Keratinocyte (primary cell): ENCODE data around the gene PACRGL. TPM values are rescaled to one million over a fixed set of nuclear protein-coding genes. Genes with fewer than 3 reads are reported as not detected.

Experiments
- DNase-seq: peaks from one replicate; pipeline ENCODE4 v3.0.0-alpha.2; 2011; ENCODE audit warnings: low read depth, missing footprints, low spot score
- FAIRE-seq: peaks from 2 replicates; lab custom pipeline; 2011; peaks lifted over from hg19 to GRCh38; lab: Jason Lieb, UNC
- H2AFZ ChIP-seq: 2 replicates; pipeline ENCODE4 v1.6.0; 2012; ENCODE audit warnings: low read length, control low read depth, inconsistent platforms; ENCODE audit not compliant: control insufficient read depth
- H3K27ac ChIP-seq: 2 replicates; pipeline ENCODE4 v1.5.1; 2011; ENCODE audit warnings: low read length; ENCODE audit not compliant: control insufficient read depth, insufficient read depth
- H3K27me3 ChIP-seq: 3 replicates; pipeline ENCODE4 v1.6.0; 2011; ENCODE audit warnings: low read length; ENCODE audit not compliant: control insufficient read depth, insufficient read depth; ENCODE audit errors: extremely low read depth
- H3K36me3 ChIP-seq, 2 experiments: 2 replicates in 1 of 2; 3 replicates in 1 of 2; pipeline ENCODE4 v1.5.1; 2011; ENCODE audit warnings: low read length in 2 of 2, mild to moderate bottlenecking in 1 of 2; ENCODE audit not compliant: control insufficient read depth in 2 of 2, insufficient read depth in 2 of 2; ENCODE audit errors: extremely low read depth in 1 of 2
- H3K4me1 ChIP-seq: 3 replicates; pipeline ENCODE4 v1.5.1; 2011; ENCODE audit warnings: low read length; ENCODE audit not compliant: control insufficient read depth, insufficient read depth; ENCODE audit errors: extremely low read depth
- H3K4me2 ChIP-seq: 3 replicates; pipeline ENCODE4 v1.6.0; 2011; ENCODE audit warnings: low read depth, low read length; ENCODE audit not compliant: control insufficient read depth, insufficient read depth; ENCODE audit errors: extremely low read depth
- H3K4me3 ChIP-seq, 3 experiments: fragments of 200-600 bp in 1 of 3; sonication (generic) in 1 of 3; 2 replicates in 2 of 3; 3 replicates in 1 of 3; pipeline ENCODE4 v1.5.1; 2011 to 2016; ENCODE audit warnings: low read length in 3 of 3, mild to moderate bottlenecking in 3 of 3, control low read depth in 2 of 3, inconsistent platforms in 1 of 3, low read depth in 1 of 3, mixed read lengths in 1 of 3, mixed run types in 1 of 3, moderate library complexity in 1 of 3; ENCODE audit not compliant: control insufficient read depth in 2 of 3, insufficient read depth in 2 of 3; ENCODE audit errors: extremely low read depth in 1 of 3
- H3K79me2 ChIP-seq: 2 replicates; pipeline ENCODE4 v1.6.0; 2012; ENCODE audit warnings: low read length; ENCODE audit not compliant: control insufficient read depth, insufficient read depth
- H3K9ac ChIP-seq: 3 replicates; pipeline ENCODE4 v1.6.0; 2011; ENCODE audit warnings: low read length; ENCODE audit not compliant: control insufficient read depth, insufficient read depth; ENCODE audit errors: extremely low read depth
- H3K9me1 ChIP-seq: 3 replicates; pipeline ENCODE4 v1.6.0; 2011; ENCODE audit warnings: low read length; ENCODE audit not compliant: control insufficient read depth, insufficient read depth; ENCODE audit errors: extremely low read depth
- H3K9me3 ChIP-seq: 2 replicates; pipeline ENCODE4 v1.5.1; 2012; ENCODE audit warnings: low read depth, low read length; ENCODE audit not compliant: control insufficient read depth
- H4K20me1 ChIP-seq: 3 replicates; pipeline ENCODE4 v1.6.0; 2011; ENCODE audit warnings: low read length; ENCODE audit not compliant: control insufficient read depth, insufficient read depth; ENCODE audit errors: extremely low read depth
- EZH2 ChIP-seq: IDR thresholded peaks from one replicate; pipeline ENCODE4 v1.6.1; 2012; ENCODE audit warnings: inconsistent platforms, mild to moderate bottlenecking, low read length, moderate library complexity
- dilution Hi-C: fragments of 300-500 bp; cut with MboI; formaldehyde crosslinking; loops from one replicate; pipeline ENCODE4 v1.7.0; 2020; ENCODE audit warnings: low sequenced_read_pairs; ENCODE audit not compliant: extremely low pct_ligation_motif_present
- polyA plus RNA-seq, 5 experiments: library from polyadenylated mRNA; depleted of rRNA in 3 of 5; stranded (reverse) in 3 of 5; stranded (forward) in 1 of 5; unstranded in 1 of 5; fragments of >200 nt; gene quantifications; 1 replicate in 1 of 5; 2 replicates in 3 of 5; 3 replicates in 1 of 5; pipeline versions ENCODE4 v1.2.1 to v1.2.3, GENCODE V29; 2011 to 2012; ENCODE audit warnings: missing spikeins in 2 of 5, low read depth in 1 of 5, low replicate concordance in 1 of 5
- TF ChIP-seq, protein P1 (sequence below), 3 experiments: IDR thresholded peaks in 1 of 3; conservative IDR thresholded peaks in 1 of 3; optimal IDR thresholded peaks in 1 of 3; 2 replicates in 2 of 3; 3 replicates in 1 of 3; pipeline versions ENCODE3 to v1.5.1; 2011; ENCODE audit warnings: low read length in 3 of 3, mild to moderate bottlenecking in 3 of 3, moderate library complexity in 2 of 3, control low read depth in 1 of 3, inconsistent platforms in 1 of 3; ENCODE audit not compliant: insufficient read depth in 2 of 3; ENCODE audit errors: extremely low read depth in 1 of 3

Gene PACRGL
- polyA plus RNA-seq, 1 donor (not counting 4 experiments of a cell fraction or from before 2014, with no cell fraction given) = 18.2 TPM

DNA sequence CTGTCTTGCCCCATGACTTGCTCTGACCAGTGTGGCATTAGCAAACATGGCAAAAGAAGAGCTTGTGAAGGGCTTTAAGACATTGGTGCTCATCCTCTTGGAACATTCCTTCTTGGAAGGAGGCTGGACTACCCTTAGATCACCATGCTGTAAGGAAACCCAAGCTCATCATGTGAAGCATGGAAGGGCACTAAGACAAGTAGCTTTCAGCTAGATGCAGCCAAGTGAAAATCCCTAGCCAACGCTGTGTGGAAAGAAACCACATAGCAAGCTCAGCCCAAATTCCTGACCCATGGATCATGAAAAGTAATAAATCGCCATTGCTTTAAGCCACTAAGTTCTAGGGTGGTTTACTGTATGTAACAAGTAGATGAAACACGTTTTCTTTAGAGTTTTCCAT is 12.4 kb upstream of the PACRGL start:
- Histone ChIP-seq H3K4me1 (no peaks in the 10 kb centered on the region), H2AFZ (no peak overlapping the region), H3K9me3 (no peaks in the 10 kb centered on the region), H3K27me3 (peaks cover 2% of the 10 kb centered on the region), H3K79me2 (no peaks in the 10 kb centered on the region), H3K36me3 (no peaks in the 10 kb centered on the region), H3K27ac (no peak overlapping the region), H3K4me3 (no peak overlapping the region), H3K4me2 (no peak overlapping the region), H3K9ac (no peak overlapping the region), H3K9me1 (no peaks in the 10 kb centered on the region), H4K20me1 (no peaks in the 10 kb centered on the region)
- peak; percentile 66 for FAIRE-seq
- peak; percentile 4 for DNase-seq
- TF ChIP-seq EZH2 = no peak
- TF ChIP-seq, protein P1, sequence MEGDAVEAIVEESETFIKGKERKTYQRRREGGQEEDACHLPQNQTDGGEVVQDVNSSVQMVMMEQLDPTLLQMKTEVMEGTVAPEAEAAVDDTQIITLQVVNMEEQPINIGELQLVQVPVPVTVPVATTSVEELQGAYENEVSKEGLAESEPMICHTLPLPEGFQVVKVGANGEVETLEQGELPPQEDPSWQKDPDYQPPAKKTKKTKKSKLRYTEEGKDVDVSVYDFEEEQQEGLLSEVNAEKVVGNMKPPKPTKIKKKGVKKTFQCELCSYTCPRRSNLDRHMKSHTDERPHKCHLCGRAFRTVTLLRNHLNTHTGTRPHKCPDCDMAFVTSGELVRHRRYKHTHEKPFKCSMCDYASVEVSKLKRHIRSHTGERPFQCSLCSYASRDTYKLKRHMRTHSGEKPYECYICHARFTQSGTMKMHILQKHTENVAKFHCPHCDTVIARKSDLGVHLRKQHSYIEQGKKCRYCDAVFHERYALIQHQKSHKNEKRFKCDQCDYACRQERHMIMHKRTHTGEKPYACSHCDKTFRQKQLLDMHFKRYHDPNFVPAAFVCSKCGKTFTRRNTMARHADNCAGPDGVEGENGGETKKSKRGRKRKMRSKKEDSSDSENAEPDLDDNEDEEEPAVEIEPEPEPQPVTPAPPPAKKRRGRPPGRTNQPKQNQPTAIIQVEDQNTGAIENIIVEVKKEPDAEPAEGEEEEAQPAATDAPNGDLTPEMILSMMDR (optimal IDR thresholded peaks at IDR 0.05 in 1 of 3, IDR thresholded peaks at IDR 0.05 in 1 of 3, conservative IDR thresholded peaks at IDR 0.05 in 1 of 3; ENCODE audit: extremely low read depth in 1 of 3, insufficient read depth in 2 of 3, low read length in 3 of 3) = no peak
- dilution Hi-C loops = no loop called here

DNA sequence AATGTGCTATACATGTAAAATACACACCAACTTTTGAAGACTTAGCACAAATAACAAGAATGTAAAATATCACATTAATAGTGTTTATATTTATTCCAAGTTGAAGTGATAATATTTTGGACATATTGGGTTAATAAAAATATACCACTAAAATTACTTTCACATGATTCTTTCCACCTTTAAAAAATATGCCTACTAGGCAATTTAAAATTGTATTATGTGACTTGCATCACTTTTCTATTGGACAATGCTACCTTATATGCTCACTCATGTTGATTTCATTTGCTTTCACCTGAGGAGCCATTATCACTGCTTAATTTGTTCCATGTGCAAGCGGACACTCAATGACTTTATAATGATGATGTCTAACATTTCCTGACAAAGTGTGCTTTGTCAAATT is 3.4 kb upstream of the PACRGL start:
- no peaks in the 10 kb centered on the region for H3K9me1 ChIP-seq
- no peak overlapping the region for H3K27ac ChIP-seq
- FAIRE-seq = no peak
- H3K4me3 ChIP-seq = no peak overlapping the region
- dilution Hi-C loops = no loop called here
- no peaks in the 10 kb centered on the region for H3K27me3 ChIP-seq
- peaks cover 13% of the 10 kb centered on the region for H3K4me1 ChIP-seq
- no peaks in the 10 kb centered on the region for H3K36me3 ChIP-seq
- peaks cover 15% of the 10 kb centered on the region for H3K79me2 ChIP-seq
- H3K9me3 ChIP-seq = no peaks in the 10 kb centered on the region
- no peak overlapping the region for H3K9ac ChIP-seq
- H2AFZ ChIP-seq = no peak overlapping the region
- H4K20me1 ChIP-seq = no peaks in the 10 kb centered on the region
- no peak overlapping the region for H3K4me2 ChIP-seq
- DNase-seq = no peak
- no peak for TF ChIP-seq EZH2
- TF ChIP-seq, protein P1 (optimal IDR thresholded peaks at IDR 0.05 in 1 of 3, IDR thresholded peaks at IDR 0.05 in 1 of 3, conservative IDR thresholded peaks at IDR 0.05 in 1 of 3; ENCODE audit: extremely low read depth in 1 of 3, insufficient read depth in 2 of 3, low read length in 3 of 3) = no peak
